HG03565 (cell line): ENCODE data around the gene SCN3A.

Experiments used
- ATAC-seq: cut with Tn5 transposase; IDR thresholded peaks from one replicate; pipeline ENCODE4 v1.9.1; 2021; ENCODE audit warnings: mild to moderate bottlenecking, moderate library complexity; ENCODE audit not compliant: unreplicated experiment

The SCN3A gene

GRCh38 chr2:165058476-165059265, 145.2 kb downstream of the SCN3A start:
- ATAC-seq, result no peak

- ATAC-seq, result no peak
Observed at GRCh38 chr2:165057931-165058330, 145.9 kb downstream of the SCN3A start.

- no peak for ATAC-seq
Observed at GRCh38 chr2:165057308-165057707, 146.5 kb downstream of the SCN3A start.

GRCh38 chr2:165056564-165056963, 147.3 kb downstream of the SCN3A start:
- ATAC-seq, result no peak

DNA sequence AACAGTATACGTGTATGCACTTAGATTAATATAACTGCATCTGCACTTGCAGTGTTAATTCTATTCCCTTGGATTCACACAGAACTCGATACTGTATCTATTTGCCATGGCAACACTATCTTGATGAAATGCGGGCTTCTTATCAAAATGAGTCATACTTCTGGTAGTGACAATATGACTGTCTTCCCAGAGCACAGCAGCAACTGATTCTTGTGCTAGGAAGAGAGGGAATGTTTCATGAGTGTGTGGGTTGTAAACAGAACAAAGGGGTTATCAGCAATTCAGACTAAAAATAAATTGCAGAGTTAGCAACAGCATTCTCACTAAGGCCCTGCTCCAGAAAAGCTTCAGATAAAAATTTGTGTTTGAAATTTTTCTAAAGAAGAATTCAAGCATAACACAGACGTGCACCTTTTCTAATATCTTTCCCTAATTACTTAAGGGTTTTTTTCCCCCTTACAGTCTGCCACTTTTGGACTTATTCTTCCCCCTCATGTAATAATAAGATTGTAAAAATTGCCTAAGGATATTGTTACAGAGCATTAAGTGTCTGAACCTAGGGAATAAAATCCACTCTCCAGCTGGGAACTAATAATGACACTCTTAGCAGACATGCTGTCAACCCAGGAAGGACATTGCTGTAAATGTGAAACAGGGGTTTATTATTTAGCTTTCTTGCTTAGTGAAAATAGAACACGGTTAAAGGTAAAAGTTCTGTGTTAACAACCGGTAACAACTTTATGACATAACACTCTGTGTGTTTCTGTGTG, 148.6 kb downstream of the SCN3A start:
- no peak for ATAC-seq

DNA sequence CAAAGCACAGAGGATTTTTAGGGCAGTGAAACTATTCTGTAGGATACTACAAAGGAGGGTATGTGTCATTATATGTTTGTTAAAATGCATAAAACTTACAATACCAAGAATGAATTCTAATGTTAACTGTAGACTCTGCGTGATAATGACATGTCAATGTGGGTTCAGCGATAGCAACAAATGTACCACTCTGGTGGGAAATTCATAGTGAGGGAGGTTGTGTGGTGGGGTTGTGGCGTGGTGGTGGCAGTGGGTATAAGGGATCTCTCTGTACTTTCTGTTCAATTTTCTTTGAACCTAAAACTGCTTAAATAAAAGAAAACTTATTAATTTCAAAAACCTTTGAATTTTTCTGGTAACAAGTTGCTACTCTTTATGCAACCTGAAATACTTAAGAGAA, 149.2 kb downstream of the SCN3A start:
- no peak for ATAC-seq

GRCh38 chr2:165044505-165045303, 159.1 kb downstream of the SCN3A start:
- no peak for ATAC-seq
